Activated CD4-positive, alpha-beta T cell treated with anti-CD3 and anti-CD28 coated beads, Interleukin-2, amount 10 ng/mL, durations not matched to agents 7 days and 5 days (primary cell): Measurements from ENCODE around the gene FHDC1. TPM values are rescaled to one million over a fixed set of nuclear protein-coding genes. Genes with fewer than 3 reads are reported as not detected.

Source experiments
- CTCF ChIA-PET: fragments of 350-600 bp; sonication (Branson Sonifier 250); formaldehyde crosslinking; loops from one replicate; lab custom pipeline; 2021; ENCODE audit warnings: antibody characterized with exemption; lab: Charles Lee
- POLR2A ChIA-PET: fragments of 350-600 bp; sonication (Branson Sonifier 250); formaldehyde crosslinking; loops from one replicate; lab custom pipeline; 2021; ENCODE audit warnings: antibody characterized with exemption; lab: Charles Lee
- DNase-seq: peaks from one replicate; pipeline ENCODE4 v3.0.0-alpha.2; 2020
- H3K27ac Mint-ChIP-seq: one replicate; pipeline ENCODE4 v1.8.0; 2021; ENCODE audit warnings: mild to moderate bottlenecking, moderate library complexity, mixed read lengths
- H3K27me3 Mint-ChIP-seq: one replicate; pipeline ENCODE4 v1.8.0; 2021; ENCODE audit warnings: mixed read lengths
- H3K36me3 Mint-ChIP-seq: one replicate; pipeline ENCODE4 v1.8.0; 2021; ENCODE audit warnings: low read depth, mixed read lengths
- H3K4me1 Mint-ChIP-seq: one replicate; pipeline ENCODE4 v1.8.0; 2021; ENCODE audit warnings: mixed read lengths
- H3K4me3 Mint-ChIP-seq: one replicate; pipeline ENCODE4 v1.8.0; 2021; ENCODE audit warnings: mild to moderate bottlenecking, moderate library complexity, mixed read lengths
- H3K9me3 Mint-ChIP-seq: one replicate; pipeline ENCODE4 v1.8.0; 2021; ENCODE audit warnings: mixed read lengths
- total RNA-seq, 2 experiments: library from RNA; stranded (reverse); gene quantifications; one replicate each; pipeline ENCODE4 v1.2.3, GENCODE V29; 2021

Gene FHDC1
- total RNA-seq, 2 experiments from 2014 or later: 0.07 to 0.10 TPM

GRCh38 chr4:152917543-152918395, 18.4 kb upstream of the FHDC1 start:
- no peak overlapping the region for H3K4me3 Mint-ChIP-seq
- H3K36me3 Mint-ChIP-seq: peaks cover 10% of the 10 kb centered on the region
- peaks cover 22% of the 10 kb centered on the region for H3K9me3 Mint-ChIP-seq
- H3K4me1 Mint-ChIP-seq: no peaks in the 10 kb centered on the region
- CTCF ChIA-PET: no interaction called here
- H3K27me3 Mint-ChIP-seq: no peaks in the 10 kb centered on the region
- POLR2A ChIA-PET: no interaction called here
- no peak for DNase-seq
- peak overlapping the region; percentile 31 for H3K27ac Mint-ChIP-seq

DNA sequence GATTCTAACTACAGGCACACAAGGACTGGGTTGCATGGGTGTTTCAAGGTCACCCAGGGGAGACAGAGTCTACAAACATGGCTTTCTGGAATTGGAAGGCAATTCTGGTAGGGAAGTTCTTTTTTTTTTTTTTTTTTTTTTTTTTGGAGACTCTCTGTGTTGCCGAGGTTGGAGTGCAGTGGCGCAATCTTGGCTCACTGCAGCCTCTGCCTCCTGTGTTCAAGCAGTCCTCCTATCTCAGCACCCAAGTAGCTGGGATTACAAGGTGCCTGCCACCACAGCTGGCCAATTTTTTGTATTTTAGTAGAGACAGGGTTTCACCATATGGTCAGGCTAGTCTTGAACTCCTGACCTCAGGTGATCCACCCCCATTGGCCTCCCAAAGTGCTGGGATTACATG, 16.3 kb upstream of the FHDC1 start:
- ChIA-PET POLR2A (no interaction called here), CTCF (no interaction called here)
- Mint-ChIP-seq H3K9me3 (peaks cover 22% of the 10 kb centered on the region), H3K36me3 (peaks cover 10% of the 10 kb centered on the region), H3K4me3 (no peak overlapping the region), H3K27me3 (no peaks in the 10 kb centered on the region), H3K27ac (no peak overlapping the region), H3K4me1 (no peaks in the 10 kb centered on the region)
- DNase-seq: no peak

DNA sequence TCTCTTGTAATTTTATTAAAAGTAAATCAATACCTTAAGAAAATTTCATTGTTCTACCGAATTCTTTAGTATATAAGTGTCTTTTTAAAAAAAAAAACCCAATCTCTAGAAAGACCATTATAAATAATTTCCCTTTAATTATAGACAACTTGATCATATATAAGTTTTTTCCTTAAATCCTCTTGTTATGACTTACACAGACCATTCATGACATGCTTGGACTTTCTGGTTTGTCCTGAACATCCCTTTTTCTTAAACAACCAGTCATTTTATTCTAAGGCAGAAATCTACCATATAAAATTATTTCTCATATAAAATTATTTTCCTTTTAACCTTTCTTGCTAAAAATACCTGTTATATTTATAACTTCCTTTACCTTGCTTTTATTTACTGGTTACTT, 15.4 kb upstream of the FHDC1 start:
- ChIA-PET POLR2A (no interaction called here), CTCF (no interaction called here)
- Mint-ChIP-seq H3K9me3 (peaks cover 22% of the 10 kb centered on the region), H3K27me3 (no peaks in the 10 kb centered on the region), H3K27ac (no peak overlapping the region), H3K4me3 (no peak overlapping the region), H3K36me3 (peaks cover 10% of the 10 kb centered on the region), H3K4me1 (no peaks in the 10 kb centered on the region)
- DNase-seq: no peak

GRCh38 chr4:152921284-152921683, 14.8 kb upstream of the FHDC1 start:
- no peaks in the 10 kb centered on the region for H3K4me1 Mint-ChIP-seq
- H3K9me3 Mint-ChIP-seq: peaks cover 22% of the 10 kb centered on the region
- peaks cover 10% of the 10 kb centered on the region for H3K36me3 Mint-ChIP-seq
- CTCF ChIA-PET: interaction anchor here (0.7 kb wide), 1 partner anchor 54 kb away, joined by 3 read pairs; no protein-coding TSS in a partner anchor
- no peak for DNase-seq
- no peak overlapping the region for H3K4me3 Mint-ChIP-seq
- H3K27ac Mint-ChIP-seq: no peak overlapping the region
- peaks cover 2% of the 10 kb centered on the region for H3K27me3 Mint-ChIP-seq
- POLR2A ChIA-PET: no interaction called here

- peaks cover 6% of the 10 kb centered on the region for H3K9me3 Mint-ChIP-seq
- peaks cover 7% of the 10 kb centered on the region for H3K4me1 Mint-ChIP-seq
- no peak overlapping the region for H3K27ac Mint-ChIP-seq
- POLR2A ChIA-PET: no interaction called here
- peaks cover 8% of the 10 kb centered on the region for H3K27me3 Mint-ChIP-seq
- no peak for DNase-seq
- no peak overlapping the region for H3K4me3 Mint-ChIP-seq
- no peaks in the 10 kb centered on the region for H3K36me3 Mint-ChIP-seq
- CTCF ChIA-PET: interaction anchor here (0.7 kb wide), 1 partner anchor 1027 kb away, joined by 4 read pairs; no protein-coding TSS in a partner anchor
These were observed 10.3 kb upstream of the FHDC1 start for GRCh38 chr4:152925851-152926250.

GRCh38 chr4:152926959-152927358, 9.2 kb upstream of the FHDC1 start:
- Mint-ChIP-seq H3K4me1 (peaks cover 7% of the 10 kb centered on the region), H3K9me3 (peaks cover under 1% of the 10 kb centered on the region), H3K27ac (no peak overlapping the region), H3K4me3 (no peak overlapping the region), H3K36me3 (no peaks in the 10 kb centered on the region), H3K27me3 (peaks cover 12% of the 10 kb centered on the region)
- ChIA-PET POLR2A (no interaction called here), CTCF (no interaction called here)
- no peak for DNase-seq

- CTCF ChIA-PET: no interaction called here
- DNase-seq: no peak
- Mint-ChIP-seq H3K4me1 (peaks cover 7% of the 10 kb centered on the region), H3K27me3 (peaks cover 14% of the 10 kb centered on the region), H3K4me3 (no peak overlapping the region), H3K36me3 (no peaks in the 10 kb centered on the region), H3K9me3 (no peaks in the 10 kb centered on the region), H3K27ac (no peak overlapping the region)
- POLR2A ChIA-PET: no interaction called here
These were observed 8.4 kb upstream of the FHDC1 start for GRCh38 chr4:152927737-152928136.

DNA sequence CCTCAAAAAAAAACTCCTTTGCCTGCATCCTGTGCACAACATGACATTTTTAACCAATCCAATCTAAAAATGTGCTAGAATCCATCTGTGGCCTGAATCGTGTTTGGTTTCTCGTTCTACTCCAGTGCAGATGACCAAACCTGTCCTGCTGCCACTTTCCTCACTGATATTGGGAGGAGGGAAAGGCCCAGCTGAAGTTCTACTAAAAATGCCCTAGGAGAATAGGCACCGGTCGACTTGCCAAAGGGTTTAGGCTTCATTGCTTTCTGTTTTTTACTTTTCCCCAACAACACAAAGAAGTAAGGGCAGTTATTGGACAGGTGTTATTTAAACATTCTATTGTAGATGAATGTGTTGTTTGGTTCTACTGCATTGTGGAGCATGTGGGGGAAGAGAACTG, 7.8 kb upstream of the FHDC1 start:
- Mint-ChIP-seq H3K4me1 (peaks cover 7% of the 10 kb centered on the region), H3K27ac (no peak overlapping the region), H3K9me3 (no peaks in the 10 kb centered on the region), H3K36me3 (no peaks in the 10 kb centered on the region), H3K4me3 (no peak overlapping the region), H3K27me3 (peaks cover 19% of the 10 kb centered on the region)
- POLR2A ChIA-PET: no interaction called here
- CTCF ChIA-PET: no interaction called here
- no peak for DNase-seq

GRCh38 chr4:152929888-152930287, 6.2 kb upstream of the FHDC1 start:
- no peak for DNase-seq
- ChIA-PET POLR2A (no interaction called here), CTCF (interaction anchor here (1.0 kb wide), 1 partner anchor 37 kb away, joined by 3 read pairs; no protein-coding TSS in a partner anchor)
- Mint-ChIP-seq H3K36me3 (no peaks in the 10 kb centered on the region), H3K4me1 (peaks cover 9% of the 10 kb centered on the region), H3K4me3 (no peak overlapping the region), H3K27me3 (peaks cover 33% of the 10 kb centered on the region), H3K27ac (no peak overlapping the region), H3K9me3 (no peaks in the 10 kb centered on the region)

- DNase-seq: peak; percentile 16
- Mint-ChIP-seq H3K36me3 (peaks cover 5% of the 10 kb centered on the region), H3K27me3 (peaks cover 60% of the 10 kb centered on the region), H3K4me3 (peak overlapping the region; percentile 61), H3K4me1 (peaks cover 22% of the 10 kb centered on the region), H3K27ac (no peak overlapping the region), H3K9me3 (no peaks in the 10 kb centered on the region)
- ChIA-PET POLR2A (no interaction called here), CTCF (interaction anchor here (0.9 kb wide), 1 partner anchor 34 kb away, joined by 3 read pairs; no protein-coding TSS in a partner anchor)
These were observed 980 bp upstream of the FHDC1 start for GRCh38 chr4:152935143-152935542.

GRCh38 chr4:152936446-152937335, 568 bp downstream of the FHDC1 start:
- no peaks in the 10 kb centered on the region for H3K9me3 Mint-ChIP-seq
- peak; percentile 26 for DNase-seq
- H3K27ac Mint-ChIP-seq: no peak overlapping the region
- H3K27me3 Mint-ChIP-seq: peaks cover 65% of the 10 kb centered on the region
- ChIA-PET CTCF (interaction anchor here (0.7 to 1.0 kb wide), 3 partner anchors 11 to 29 kb away, joined by 3 read pairs; no protein-coding TSS in a partner anchor), POLR2A (no interaction called here)
- peaks cover 5% of the 10 kb centered on the region for H3K36me3 Mint-ChIP-seq
- H3K4me3 Mint-ChIP-seq: peak overlapping the region; percentile 51
- peaks cover 22% of the 10 kb centered on the region for H3K4me1 Mint-ChIP-seq

GRCh38 chr4:152937336-152938236, 1.5 kb downstream of the FHDC1 start:
- H3K4me1 Mint-ChIP-seq: peaks cover 22% of the 10 kb centered on the region
- no peak for DNase-seq
- H3K4me3 Mint-ChIP-seq: peak overlapping the region; percentile 69
- peak overlapping the region; percentile 20 for H3K27ac Mint-ChIP-seq
- H3K27me3 Mint-ChIP-seq: peaks cover 72% of the 10 kb centered on the region
- POLR2A ChIA-PET: no interaction called here
- peaks cover 5% of the 10 kb centered on the region for H3K36me3 Mint-ChIP-seq
- H3K9me3 Mint-ChIP-seq: no peaks in the 10 kb centered on the region
- CTCF ChIA-PET: interaction anchor here (0.5 to 1.0 kb wide), 4 partner anchors 11 to 1829 kb away, joined by 3 read pairs; no protein-coding TSS in a partner anchor
